Astrocyte (in vitro differentiated cells and primary cell): ENCODE measurements around the gene C1QC.

Experiments used
- EZH2 ChIP-seq: IDR thresholded peaks from 2 replicates; pipeline ENCODE4 v1.6.1; 2012; ENCODE audit warnings: mild to moderate bottlenecking, low read length, inconsistent platforms; ENCODE audit not compliant: insufficient read depth
- TF ChIP-seq, protein P1 (sequence below): IDR thresholded peaks from 2 replicates; pipeline ENCODE4 v1.5.1; 2011; ENCODE audit warnings: low read depth, mild to moderate bottlenecking, inconsistent platforms, low read length, moderate library complexity; ENCODE audit not compliant: insufficient read depth

DNA sequence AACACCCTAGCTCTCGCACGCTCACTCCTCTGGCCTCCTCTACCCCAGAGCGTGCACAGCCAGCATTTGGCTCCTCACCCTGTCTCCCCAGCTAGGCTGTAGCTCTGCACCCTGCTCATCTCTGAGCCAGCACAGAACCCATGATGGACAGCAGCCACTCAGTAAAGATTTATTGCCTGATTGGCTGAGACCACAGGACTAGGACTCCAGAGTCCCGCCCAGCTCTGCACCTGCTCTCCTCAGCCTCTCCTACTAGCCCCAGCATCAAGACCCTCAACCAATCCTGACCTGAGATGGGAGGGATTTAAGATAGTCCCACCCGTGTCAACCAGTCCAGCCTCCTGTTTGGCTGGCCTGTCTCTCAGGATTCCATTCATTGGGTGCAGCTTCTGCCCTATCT lies 18.9 kb downstream of the C1QC start:
- TF ChIP-seq, protein P1, sequence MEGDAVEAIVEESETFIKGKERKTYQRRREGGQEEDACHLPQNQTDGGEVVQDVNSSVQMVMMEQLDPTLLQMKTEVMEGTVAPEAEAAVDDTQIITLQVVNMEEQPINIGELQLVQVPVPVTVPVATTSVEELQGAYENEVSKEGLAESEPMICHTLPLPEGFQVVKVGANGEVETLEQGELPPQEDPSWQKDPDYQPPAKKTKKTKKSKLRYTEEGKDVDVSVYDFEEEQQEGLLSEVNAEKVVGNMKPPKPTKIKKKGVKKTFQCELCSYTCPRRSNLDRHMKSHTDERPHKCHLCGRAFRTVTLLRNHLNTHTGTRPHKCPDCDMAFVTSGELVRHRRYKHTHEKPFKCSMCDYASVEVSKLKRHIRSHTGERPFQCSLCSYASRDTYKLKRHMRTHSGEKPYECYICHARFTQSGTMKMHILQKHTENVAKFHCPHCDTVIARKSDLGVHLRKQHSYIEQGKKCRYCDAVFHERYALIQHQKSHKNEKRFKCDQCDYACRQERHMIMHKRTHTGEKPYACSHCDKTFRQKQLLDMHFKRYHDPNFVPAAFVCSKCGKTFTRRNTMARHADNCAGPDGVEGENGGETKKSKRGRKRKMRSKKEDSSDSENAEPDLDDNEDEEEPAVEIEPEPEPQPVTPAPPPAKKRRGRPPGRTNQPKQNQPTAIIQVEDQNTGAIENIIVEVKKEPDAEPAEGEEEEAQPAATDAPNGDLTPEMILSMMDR: no peak
- no peak for TF ChIP-seq EZH2
